Endometrial microvascular endothelial cells (primary cell): Measurements from ENCODE around the gene ARMC8. TPM values are rescaled to one million over a fixed set of nuclear protein-coding genes. Genes with fewer than 3 reads are reported as not detected.

Source experiments
- in situ Hi-C: cut with HindIII; loops from 2 replicates; pipeline ENCODE4 v1.10.0; 2017; ENCODE audit warnings: low sequenced_read_pairs, low pct_unique_long_range_greater_than_20kb; ENCODE audit errors: inconsistent ontology term
- total RNA-seq: library from RNA; depleted of rRNA; stranded (reverse); fragments of >200 nt; gene quantifications from one replicate; pipeline ENCODE4 v1.2.3, GENCODE V29; 2015; ENCODE audit errors: inconsistent ontology term

The ARMC8 gene
- total RNA-seq, 1 donor from 2014 or later, result 85.9 TPM

- in situ Hi-C loops, result no loop called here
Measured at GRCh38 chr3:138329127-138329983, 142.3 kb downstream of the ARMC8 start, which contains the start of gene NME9. NME9 (minus strand) TSS chr3:138329851; CDS start chr3:138329335, 516 bp downstream.

GRCh38 chr3:138329984-138330293, 142.8 kb downstream of the ARMC8 start:
- in situ Hi-C loops, result no loop called here

- in situ Hi-C loops, result no loop called here
Measured at GRCh38 chr3:138331143-138331894, 144.2 kb downstream of the ARMC8 start.

- in situ Hi-C loops, result no loop called here
Measured at GRCh38 chr3:138332472-138333073, 145.5 kb downstream of the ARMC8 start.

- in situ Hi-C loops, result no loop called here
Measured at GRCh38 chr3:138334608-138335007, 147.5 kb downstream of the ARMC8 start.

GRCh38 chr3:138336454-138336999, 149.4 kb downstream of the ARMC8 start:
- in situ Hi-C loops, result no loop called here

- in situ Hi-C loops, result no loop called here
Measured at GRCh38 chr3:138338244-138338643, 151.1 kb downstream of the ARMC8 start.

GRCh38 chr3:138338811-138339210, 151.7 kb downstream of the ARMC8 start:
- in situ Hi-C loops, result no loop called here

GRCh38 chr3:138340511-138340910, 153.4 kb downstream of the ARMC8 start:
- in situ Hi-C loops, result no loop called here

GRCh38 chr3:138344754-138345153, 157.7 kb downstream of the ARMC8 start:
- in situ Hi-C loops, result no loop called here

Other genes starting within 250 kb of the ARMC8 start
- not detected for gene CLDN18, start 177.1 kb upstream of the ARMC8 start, total RNA-seq
- 7.8 TPM for gene DZIP1L, start 71.7 kb upstream of the ARMC8 start, total RNA-seq
- gene A4GNT, start 54.9 kb upstream of the ARMC8 start, total RNA-seq, result not detected
- gene DBR1, start 12.4 kb upstream of the ARMC8 start, total RNA-seq, result 17.3 TPM
- not detected for gene NME9, start 142.6 kb downstream of the ARMC8 start, total RNA-seq
- gene MRAS, start 161.3 kb downstream of the ARMC8 start, total RNA-seq, result 4.0 TPM
- not detected for gene ESYT3, start 247.3 kb downstream of the ARMC8 start, total RNA-seq